Transverse colon (tissue), 4 donors: ENCODE results near the gene EP300.

Source experiments
- EP300 ChIP-seq: sonication (generic); formaldehyde crosslinking; IDR thresholded peaks from one replicate; pipeline ENCODE4 v1.6.1; 2017; ENCODE audit warnings: antibody characterized with exemption, low read depth
- POLR2A ChIP-seq: fragments of 450-650 bp; IDR thresholded peaks from one replicate; pipeline ENCODE4 v1.6.1; 2016; ENCODE audit warnings: antibody characterized with exemption, mild to moderate bottlenecking, moderate library complexity
- POLR2AphosphoS5 ChIP-seq, 3 donors: sonication (generic); formaldehyde crosslinking; IDR thresholded peaks; one replicate each; pipeline ENCODE4 v1.6.1; 2016; ENCODE audit warnings: antibody characterized with exemption in 3 of 3
- TF ChIP-seq, protein P1 (sequence below), 5 experiments: fragments of 200-600 bp in 3 of 5; fragments of 450-650 bp in 2 of 5; sonication (generic) in 3 of 5; IDR thresholded peaks; 1 replicate in 2 of 5; 2 replicates in 3 of 5; pipeline ENCODE4 v1.5.1; 2016 to 2017; ENCODE audit warnings: antibody characterized with exemption in 5 of 5, inconsistent platforms in 3 of 5, mild to moderate bottlenecking in 2 of 5, moderate library complexity in 1 of 5

GRCh38 chr22:41215409-41215808 lies 123.0 kb downstream of the EP300 start:
- TF ChIP-seq, protein P1, sequence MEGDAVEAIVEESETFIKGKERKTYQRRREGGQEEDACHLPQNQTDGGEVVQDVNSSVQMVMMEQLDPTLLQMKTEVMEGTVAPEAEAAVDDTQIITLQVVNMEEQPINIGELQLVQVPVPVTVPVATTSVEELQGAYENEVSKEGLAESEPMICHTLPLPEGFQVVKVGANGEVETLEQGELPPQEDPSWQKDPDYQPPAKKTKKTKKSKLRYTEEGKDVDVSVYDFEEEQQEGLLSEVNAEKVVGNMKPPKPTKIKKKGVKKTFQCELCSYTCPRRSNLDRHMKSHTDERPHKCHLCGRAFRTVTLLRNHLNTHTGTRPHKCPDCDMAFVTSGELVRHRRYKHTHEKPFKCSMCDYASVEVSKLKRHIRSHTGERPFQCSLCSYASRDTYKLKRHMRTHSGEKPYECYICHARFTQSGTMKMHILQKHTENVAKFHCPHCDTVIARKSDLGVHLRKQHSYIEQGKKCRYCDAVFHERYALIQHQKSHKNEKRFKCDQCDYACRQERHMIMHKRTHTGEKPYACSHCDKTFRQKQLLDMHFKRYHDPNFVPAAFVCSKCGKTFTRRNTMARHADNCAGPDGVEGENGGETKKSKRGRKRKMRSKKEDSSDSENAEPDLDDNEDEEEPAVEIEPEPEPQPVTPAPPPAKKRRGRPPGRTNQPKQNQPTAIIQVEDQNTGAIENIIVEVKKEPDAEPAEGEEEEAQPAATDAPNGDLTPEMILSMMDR (IDR thresholded peaks at IDR 0.05): no peak
- TF ChIP-seq POLR2A (no peak), POLR2AphosphoS5 (IDR thresholded peaks at IDR 0.05) (no peak), EP300 (no peak)
